Measurements from ENCODE around the gene WDR90.

WDR90 gene

GRCh38 chr16:682493-683395 is 33.6 kb downstream of the WDR90 start:
- 0 out of 2 replicates have a peak, but pooled peaks cover 8% of the 10 kb centered on the region for H3K79me2 ChIP-seq (ENCODE audit: insufficient read depth, low read length)
- H3K27ac ChIP-seq (ENCODE audit: low read depth, low read length, poor library complexity, severe bottlenecking), result no peak overlapping the region
- no peaks in the 10 kb centered on the region for H3F3A ChIP-seq (ENCODE audit: insufficient read depth, low read length)
- peak overlapping the region; percentile 82; the same call in 1 of the 2 replicates for H3K9ac ChIP-seq (ENCODE audit: low read length)
- TF ChIP-seq EZH2 (IDR thresholded peaks at IDR 0.05; ENCODE audit: borderline replicate concordance, low read length) (no peak), CTCF (IDR thresholded peaks at IDR 0.05; ENCODE audit: low read length) (no peak)
- H3K4me1 ChIP-seq (ENCODE audit: insufficient read depth, low read length, severe bottlenecking), result peaks cover 44% of the 10 kb centered on the region
- peak overlapping the region; percentile 86 for H3K4me3 ChIP-seq (ENCODE audit: low read depth, low read length, poor library complexity, severe bottlenecking)
- peak overlapping the region; percentile 98 for H3K4me2 ChIP-seq (ENCODE audit: low read length)
- H3K27me3 ChIP-seq (ENCODE audit: insufficient read depth, low read length), result no peaks in the 10 kb centered on the region
- no peak overlapping the region for H2AFZ ChIP-seq (ENCODE audit: low read length)
- no peaks in the 10 kb centered on the region for H3K9me2 ChIP-seq (ENCODE audit: low read depth, low read length)
- no peaks in the 10 kb centered on the region for H4K20me1 ChIP-seq (ENCODE audit: insufficient read depth, low read length)
- no peaks in the 10 kb centered on the region for H3K9me3 ChIP-seq (ENCODE audit: low read length)
- H3K36me3 ChIP-seq (ENCODE audit: insufficient read depth, low read length), result peaks cover 38% of the 10 kb centered on the region

GRCh38 chr16:683396-684070 is 34.4 kb downstream of the WDR90 start:
- 0 out of 2 replicates have a peak, but pooled peaks cover 8% of the 10 kb centered on the region for H3K79me2 ChIP-seq (ENCODE audit: insufficient read depth, low read length)
- no peak for TF ChIP-seq CTCF (IDR thresholded peaks at IDR 0.05; ENCODE audit: low read length)
- TF ChIP-seq EZH2 (IDR thresholded peaks at IDR 0.05; ENCODE audit: borderline replicate concordance, low read length), result no peak
- peak overlapping the region; percentile 7 for H3K27ac ChIP-seq (ENCODE audit: low read depth, low read length, poor library complexity, severe bottlenecking)
- H3K4me1 ChIP-seq (ENCODE audit: insufficient read depth, low read length, severe bottlenecking), result peaks cover 46% of the 10 kb centered on the region
- peak overlapping the region; percentile 98 for H3K4me2 ChIP-seq (ENCODE audit: low read length)
- no peaks in the 10 kb centered on the region for H3F3A ChIP-seq (ENCODE audit: insufficient read depth, low read length)
- H3K4me3 ChIP-seq (ENCODE audit: low read depth, low read length, poor library complexity, severe bottlenecking), result peak overlapping the region; percentile 86
- no peaks in the 10 kb centered on the region for H4K20me1 ChIP-seq (ENCODE audit: insufficient read depth, low read length)
- H2AFZ ChIP-seq (ENCODE audit: low read length), result no peak overlapping the region
- H3K36me3 ChIP-seq (ENCODE audit: insufficient read depth, low read length), result peaks cover 38% of the 10 kb centered on the region
- H3K9ac ChIP-seq (ENCODE audit: low read length), result peak overlapping the region; percentile 82
- H3K9me3 ChIP-seq (ENCODE audit: low read length), result no peaks in the 10 kb centered on the region
- no peaks in the 10 kb centered on the region for H3K27me3 ChIP-seq (ENCODE audit: insufficient read depth, low read length)
- H3K9me2 ChIP-seq (ENCODE audit: low read depth, low read length), result no peaks in the 10 kb centered on the region

- TF ChIP-seq EZH2 (IDR thresholded peaks at IDR 0.05; ENCODE audit: borderline replicate concordance, low read length) (no peak), CTCF (IDR thresholded peaks at IDR 0.05; ENCODE audit: low read length) (no peak)
- peak within 1 kb of the TSS; percentile 82 for H3K9ac ChIP-seq (ENCODE audit: low read length)
- H3K9me2 ChIP-seq (ENCODE audit: low read depth, low read length), result no peaks in the 10 kb centered on the region
- H3K4me2 ChIP-seq (ENCODE audit: low read length), result peak within 1 kb of the TSS; percentile 98
- no peak within 1 kb of the TSS for H2AFZ ChIP-seq (ENCODE audit: low read length)
- no peaks in the 10 kb centered on the region for H4K20me1 ChIP-seq (ENCODE audit: insufficient read depth, low read length)
- peak within 1 kb of the TSS; percentile 62 for H3K27ac ChIP-seq (ENCODE audit: low read depth, low read length, poor library complexity, severe bottlenecking)
- H3K4me3 ChIP-seq (ENCODE audit: low read depth, low read length, poor library complexity, severe bottlenecking), result peak within 1 kb of the TSS; percentile 86
- H3K4me1 ChIP-seq (ENCODE audit: insufficient read depth, low read length, severe bottlenecking), result peaks cover 53% of the 10 kb centered on the region
- H3K79me2 ChIP-seq (ENCODE audit: insufficient read depth, low read length), result 0 out of 2 replicates have a peak, but pooled peaks cover 8% of the 10 kb centered on the region
- H3K27me3 ChIP-seq (ENCODE audit: insufficient read depth, low read length), result no peaks in the 10 kb centered on the region
- peaks cover 38% of the 10 kb centered on the region for H3K36me3 ChIP-seq (ENCODE audit: insufficient read depth, low read length)
- H3K9me3 ChIP-seq (ENCODE audit: low read length), result no peaks in the 10 kb centered on the region
- H3F3A ChIP-seq (ENCODE audit: insufficient read depth, low read length), result no peaks in the 10 kb centered on the region
Observed at GRCh38 chr16:684071-684794, 35.1 kb downstream of the WDR90 start, which contains the start of gene JMJD8. TSS of gene JMJD8 (minus strand) at chr16:684334. CDS start at chr16:684319, 15 bp downstream.
